Effector CD4-positive, alpha-beta T cell (primary cell): ENCODE measurements around the gene KIRREL1. TPM values are rescaled to one million over a fixed set of nuclear protein-coding genes. Genes with fewer than 3 reads are reported as not detected.

Experiments
- DNase-seq: peaks from one replicate; pipeline ENCODE4 v3.0.0-alpha.2; 2020
- total RNA-seq: gene quantifications from one replicate; lab custom pipeline; 2026; lab: John Stamatoyannopoulos, UW

KIRREL1 gene
- not detected for total RNA-seq

DNA sequence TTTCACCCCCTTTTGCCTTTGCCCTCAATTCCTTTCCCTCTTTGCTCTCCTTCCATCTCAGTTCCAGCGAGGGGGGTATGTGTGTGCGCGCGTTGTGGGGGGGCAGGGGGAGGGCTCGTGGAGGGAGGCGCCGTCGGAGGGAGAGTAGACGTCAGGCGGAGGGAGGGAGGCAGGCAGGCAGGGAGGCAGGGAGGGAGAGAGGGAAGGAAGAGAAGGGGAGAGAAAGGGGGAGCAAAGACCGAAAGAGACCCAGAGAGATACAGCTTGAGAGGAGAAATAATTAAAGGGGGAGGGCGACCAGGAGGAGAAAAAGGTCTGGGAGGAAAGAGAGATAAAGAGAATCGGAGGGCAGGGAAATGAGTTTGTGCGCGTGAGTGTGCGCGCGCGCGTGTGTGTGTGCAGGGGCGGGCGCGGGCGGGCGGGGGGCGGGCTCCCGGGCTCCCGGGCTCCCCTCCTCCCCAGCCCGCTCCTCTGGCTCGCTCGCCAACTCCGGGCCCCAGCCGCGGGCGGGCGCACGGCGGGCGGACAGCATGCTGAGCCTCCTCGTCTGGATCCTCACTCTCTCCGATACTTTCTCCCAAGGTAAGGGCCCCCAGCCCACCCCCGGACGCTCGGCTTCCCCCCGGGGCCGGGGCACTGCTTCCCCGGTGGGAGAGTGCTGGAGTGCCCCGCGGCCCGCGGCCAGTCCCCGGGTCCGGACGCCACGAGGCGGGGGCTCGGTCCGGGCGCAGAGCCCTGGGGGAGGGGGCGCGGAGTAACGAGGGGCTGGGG, at the start of gene KIRREL1:
TSS of gene KIRREL1 (plus strand) at position 499 of the 771 bp plus-strand sequence. CDS start at position 531, 32 bp downstream.
- DNase-seq = no peak

DNA sequence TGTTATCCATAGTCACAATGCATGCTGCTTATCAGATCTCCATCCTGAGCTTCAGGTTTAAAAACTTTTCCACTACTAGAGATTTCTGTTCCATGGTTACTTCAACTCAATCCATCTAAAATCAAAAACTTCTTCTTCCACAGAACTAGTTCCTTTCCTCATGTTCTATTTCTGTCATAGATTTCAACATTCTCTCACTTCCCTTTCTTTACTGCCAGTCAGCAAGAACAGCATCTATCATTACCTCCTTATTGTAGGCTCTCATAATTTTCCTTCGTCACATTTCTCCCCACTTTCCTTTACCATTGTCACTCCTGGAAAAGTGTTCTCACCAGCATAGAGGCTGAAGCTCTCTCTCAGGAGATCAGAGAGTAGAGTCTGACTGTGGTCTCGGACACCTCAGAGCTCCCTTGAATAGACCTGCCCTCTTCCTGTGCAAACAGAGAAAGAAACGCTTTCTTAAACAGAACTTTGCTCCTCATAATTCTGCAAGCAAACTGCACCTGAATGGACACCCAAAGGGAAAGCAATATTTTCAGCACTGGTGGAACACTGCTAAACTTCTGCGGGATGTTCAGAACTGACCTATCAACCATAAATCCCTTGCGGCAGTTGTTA, 48.7 kb upstream of the KIRREL1 start:
- DNase-seq = no peak

DNA sequence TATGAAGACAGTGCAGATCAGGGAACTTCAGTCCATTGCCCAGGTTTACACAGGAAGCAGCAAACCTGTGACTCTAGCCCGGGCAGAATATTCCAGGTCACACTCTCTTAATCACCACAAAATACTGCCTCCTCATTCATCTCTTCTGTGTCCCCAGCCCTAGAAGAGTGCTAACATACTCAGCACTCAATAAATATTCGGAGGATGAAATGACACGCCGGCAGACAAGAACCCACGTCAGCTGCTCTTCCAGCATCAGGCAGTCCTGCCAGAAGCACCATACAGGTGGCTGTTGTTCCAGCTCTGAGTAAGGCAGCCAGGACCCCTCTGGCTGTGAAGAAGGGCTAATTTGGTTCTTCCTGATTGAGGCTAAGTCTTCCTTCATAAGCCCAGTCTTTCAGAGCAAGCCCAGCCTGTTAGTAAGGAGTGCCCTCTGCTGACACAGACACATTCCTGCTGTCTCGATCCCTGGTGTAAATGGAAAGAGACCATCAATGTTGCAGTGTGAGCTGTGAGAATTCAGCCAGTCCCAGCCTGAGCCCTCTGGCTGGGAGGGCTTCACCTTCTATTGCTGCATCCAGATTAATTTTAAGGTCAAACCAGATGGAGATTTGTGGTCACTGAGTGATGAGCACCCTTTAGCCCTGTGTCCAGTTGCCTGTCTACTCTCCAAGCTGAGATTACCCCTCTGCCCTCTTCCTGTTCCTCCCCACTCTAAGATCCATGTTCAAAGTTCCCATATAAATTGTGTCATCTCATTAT, 45.0 kb upstream of the KIRREL1 start:
- DNase-seq = no peak

DNA sequence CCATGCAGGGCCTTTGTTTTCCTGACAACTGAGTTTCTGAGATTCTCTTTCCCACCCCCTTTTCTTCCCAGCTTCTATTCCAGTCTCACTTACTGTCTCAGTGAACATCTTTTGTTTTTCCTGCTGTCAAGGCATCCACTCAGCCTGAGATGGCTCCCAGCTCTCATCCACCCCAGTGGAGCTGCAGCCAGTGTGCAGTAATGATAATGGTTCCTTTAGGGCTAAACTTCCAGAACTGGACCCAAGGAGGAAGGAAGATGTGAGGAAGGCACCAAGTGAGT, 44.4 kb upstream of the KIRREL1 start:
- DNase-seq = no peak

DNA sequence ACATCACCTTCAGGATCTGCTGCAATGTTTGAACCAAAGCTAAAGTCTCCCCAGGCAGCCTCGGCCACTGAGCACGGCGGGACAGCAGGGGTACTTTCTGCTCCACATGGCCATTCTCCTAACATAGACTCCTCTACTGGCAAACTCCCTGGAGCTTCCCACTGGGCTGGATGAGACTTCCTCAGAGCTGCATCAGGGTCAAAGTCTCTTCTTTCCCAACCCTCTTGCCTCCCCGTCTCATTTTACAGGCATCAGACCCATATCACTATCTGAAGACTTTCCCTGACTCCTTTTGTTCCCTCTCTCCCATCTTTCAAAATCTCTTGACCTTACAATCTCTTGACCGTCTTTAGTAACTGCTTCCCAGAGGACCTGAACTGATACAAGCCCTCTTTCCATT, 42.2 kb upstream of the KIRREL1 start:
- DNase-seq = no peak

DNA sequence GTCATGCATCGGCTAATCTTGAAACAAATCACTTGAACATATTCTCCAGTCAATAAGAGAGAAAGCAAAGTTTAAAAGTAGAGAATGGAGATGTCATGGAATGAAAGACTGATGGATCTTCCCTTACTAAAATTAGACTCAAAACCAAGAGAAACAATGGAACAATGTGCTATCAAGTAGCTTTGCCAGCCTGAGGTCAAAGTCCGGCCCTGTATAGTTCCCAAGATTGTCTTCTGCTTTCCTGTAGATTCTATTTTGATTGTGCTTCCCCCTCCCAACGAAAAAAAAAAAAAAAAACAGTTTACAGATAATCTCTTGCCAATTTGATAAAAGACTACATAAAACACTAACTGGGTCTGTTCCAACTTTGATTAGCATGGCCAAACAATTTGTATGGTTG, 40.8 kb upstream of the KIRREL1 start:
- DNase-seq = no peak

DNA sequence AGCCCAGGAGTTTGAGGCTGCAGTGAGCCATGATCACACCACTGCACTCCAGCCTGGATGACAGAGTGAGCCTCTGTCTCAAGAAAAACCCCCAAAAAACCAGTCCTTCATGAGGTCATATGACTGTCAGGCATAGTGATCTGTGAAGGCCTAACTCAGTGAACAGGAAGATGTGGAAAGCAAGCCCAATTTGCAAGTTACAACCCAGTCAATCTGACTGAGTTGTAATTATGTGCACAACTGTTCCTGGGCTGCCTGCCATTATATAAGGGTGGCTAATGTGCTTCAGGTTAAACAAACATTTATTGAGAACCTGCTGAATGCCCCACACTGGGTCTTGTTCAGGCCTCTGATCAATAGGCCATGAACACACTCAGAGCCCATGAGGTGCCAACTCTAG, 38.2 kb upstream of the KIRREL1 start:
- no peak for DNase-seq

DNA sequence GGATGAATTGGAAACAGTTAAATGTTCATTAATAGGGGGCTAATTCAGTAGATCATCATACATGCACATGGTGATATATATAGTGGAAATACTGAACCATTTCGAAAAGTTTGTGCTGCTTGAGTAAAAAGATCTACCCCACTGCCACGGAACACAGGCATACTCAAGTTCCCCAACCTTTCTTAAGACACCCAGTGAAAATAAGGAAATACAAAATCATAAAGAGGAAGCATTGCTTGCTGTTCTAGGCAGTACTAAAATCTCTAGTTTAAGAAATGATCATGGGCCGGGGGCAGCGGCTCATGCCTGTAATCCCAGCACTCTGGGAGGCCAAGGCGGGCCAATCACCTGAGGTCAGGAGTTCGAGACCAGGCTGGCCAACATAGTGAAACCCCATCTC, 37.6 kb upstream of the KIRREL1 start:
- DNase-seq = no peak

DNA sequence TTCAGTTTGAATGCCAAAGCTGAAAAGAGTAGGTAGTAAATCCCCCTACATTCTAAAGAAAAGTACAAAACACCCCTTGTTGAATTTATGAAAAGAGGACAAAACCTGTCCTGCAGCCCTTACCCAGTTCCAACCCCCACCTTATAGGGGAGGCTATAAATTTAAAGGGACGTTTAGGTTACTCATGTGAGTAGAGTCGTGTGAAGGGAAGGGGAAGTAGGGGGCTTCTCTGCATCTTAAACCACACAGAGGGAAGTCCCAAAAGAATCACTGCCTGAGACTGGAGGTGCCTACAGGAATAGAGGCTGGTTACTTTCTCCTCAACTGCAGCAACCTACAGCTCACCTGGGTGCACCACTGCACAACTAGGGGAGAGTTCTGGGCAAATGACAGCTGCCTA, 36.7 kb upstream of the KIRREL1 start:
- DNase-seq = no peak

DNA sequence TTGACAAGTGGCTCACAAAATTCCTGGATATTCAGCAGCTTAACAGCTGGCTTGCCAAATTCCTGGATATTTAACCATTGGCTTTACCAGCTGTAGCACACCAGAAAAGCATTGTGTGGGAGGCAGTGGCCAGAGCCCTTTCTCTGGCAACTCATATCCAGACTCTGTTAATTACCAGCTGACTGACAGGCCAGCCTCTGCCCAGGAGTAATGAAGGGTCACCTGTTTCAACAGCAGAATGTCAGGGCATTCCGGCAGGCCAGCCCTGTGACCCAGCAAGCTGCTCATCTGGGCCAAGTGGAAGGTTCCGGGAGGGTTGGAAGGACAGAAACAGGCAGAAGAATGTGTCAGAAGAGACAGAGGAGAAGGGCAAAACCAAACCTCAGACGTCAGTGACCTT, 35.2 kb upstream of the KIRREL1 start:
- DNase-seq = no peak

DNA sequence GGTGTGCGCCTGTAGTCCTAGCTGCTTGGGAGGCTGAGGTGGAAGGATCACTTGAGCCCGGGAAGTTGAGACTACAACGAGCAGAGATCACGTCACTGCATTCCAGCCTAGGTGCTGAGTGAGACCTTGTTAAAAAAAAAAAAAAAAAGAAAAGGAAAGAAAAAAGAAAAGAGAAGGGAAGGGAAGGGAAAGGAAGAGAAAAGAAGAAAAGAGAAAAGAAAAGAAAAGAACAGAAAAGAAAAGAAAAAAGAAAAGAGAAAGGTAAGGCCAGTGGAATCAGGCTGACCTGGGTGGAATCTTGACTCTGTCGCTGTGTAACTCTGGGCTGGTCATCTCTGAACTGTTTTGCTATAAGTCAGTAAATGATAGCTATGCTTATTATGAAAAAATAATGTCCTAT, 33.7 kb upstream of the KIRREL1 start:
- DNase-seq = no peak

DNA sequence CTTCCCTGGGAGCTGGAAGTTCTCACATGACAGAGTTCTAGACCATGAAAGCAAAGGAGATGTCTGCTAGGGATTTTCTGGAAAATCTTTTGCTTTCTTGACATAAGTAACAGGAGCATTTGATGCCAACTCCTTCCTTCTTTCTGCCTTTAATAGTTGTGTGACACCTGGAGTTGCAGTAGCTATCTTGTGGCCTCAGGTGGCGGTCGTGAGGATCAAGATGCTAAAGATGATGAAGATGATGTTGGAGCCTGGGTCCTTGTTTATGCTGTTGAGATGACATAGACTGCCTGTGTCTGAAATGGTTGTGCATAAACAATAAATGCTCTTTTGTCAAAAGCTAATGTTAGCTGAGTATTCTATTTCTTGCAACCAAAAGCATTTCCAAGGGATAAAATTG, 32.7 kb upstream of the KIRREL1 start:
- DNase-seq = no peak

DNA sequence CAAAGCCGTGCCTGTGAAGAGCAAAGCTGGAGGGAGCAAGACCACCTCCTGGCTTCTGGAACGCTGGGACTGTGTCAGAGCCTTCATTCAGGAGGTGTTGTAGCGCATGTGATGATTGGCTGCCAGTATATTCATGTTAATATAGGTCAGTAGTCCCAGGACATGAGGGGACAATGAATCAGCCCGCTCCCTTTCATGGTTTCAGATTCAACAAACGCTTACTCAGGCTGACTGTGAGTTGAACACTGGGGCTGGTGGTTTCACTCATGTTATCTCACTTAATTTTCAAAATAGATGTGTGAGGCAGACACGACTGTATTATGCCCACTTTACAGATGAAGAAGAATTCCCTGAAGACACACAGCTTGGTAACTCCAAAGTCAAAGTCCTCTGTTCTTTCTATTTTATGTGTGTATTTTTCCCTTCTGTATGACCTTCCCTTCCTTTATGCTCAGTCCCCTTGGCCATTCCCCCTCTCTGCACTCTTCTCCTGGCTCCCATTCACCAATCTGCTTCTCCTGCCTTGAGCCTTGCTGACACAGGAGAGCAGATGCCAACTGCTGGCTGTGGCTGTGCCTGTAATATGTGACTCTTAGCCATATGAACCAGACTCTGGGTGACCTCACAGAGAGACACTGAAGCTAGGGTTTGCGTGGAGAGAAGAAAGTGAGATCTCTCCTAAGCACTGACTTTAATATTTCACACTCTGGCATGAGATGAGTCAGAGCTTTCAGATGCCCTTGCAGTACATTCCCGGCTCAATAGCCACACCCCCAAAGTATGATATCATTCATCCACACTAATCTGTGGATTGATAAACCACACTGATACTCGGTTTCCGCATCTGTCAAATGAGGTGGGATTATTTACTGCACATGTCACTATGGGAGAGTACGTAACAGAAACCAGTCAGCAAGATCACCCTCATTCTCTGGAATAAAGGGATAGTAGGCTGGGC, 31.4 kb upstream of the KIRREL1 start:
- DNase-seq = no peak

DNA sequence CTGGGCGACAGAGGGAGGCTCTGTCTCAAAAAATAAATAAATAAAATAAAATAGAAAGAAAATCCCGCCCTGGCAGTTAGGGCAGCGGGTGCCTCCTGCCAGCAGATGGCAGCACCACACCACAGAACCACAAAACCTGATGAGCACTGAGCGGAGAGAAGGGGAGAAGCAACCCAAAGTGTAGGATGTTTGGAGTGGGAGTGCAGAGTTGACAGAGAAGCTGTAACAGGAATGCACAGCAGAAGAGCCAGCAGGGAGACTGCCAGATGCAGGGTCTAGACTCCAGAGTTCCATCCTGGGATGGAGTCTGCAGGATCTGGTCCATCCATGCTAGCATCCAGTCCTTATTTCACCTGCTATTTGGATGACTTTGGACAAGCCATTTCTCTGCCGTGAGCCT, 29.7 kb upstream of the KIRREL1 start:
- DNase-seq = peak; percentile 21

DNA sequence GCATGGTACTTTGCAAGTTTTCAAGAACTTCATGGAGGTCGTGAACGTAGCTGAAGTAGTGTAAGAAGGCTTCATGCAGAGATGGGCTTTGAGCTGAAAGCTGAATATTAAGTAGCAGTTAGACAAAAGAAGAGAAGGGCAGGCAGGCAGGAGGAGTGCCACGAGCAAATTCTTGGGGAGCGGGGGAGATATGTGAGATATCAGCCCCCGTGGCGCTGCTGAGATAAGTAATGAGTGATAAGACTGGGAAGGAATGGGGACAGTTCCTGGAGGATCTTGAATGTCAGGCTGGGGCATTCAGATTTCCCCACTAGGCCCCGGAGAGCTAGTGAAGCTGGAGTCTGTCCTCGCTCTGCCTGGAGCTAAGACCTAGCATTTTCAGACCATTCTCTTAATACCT, 27.9 kb upstream of the KIRREL1 start:
- DNase-seq = no peak

DNA sequence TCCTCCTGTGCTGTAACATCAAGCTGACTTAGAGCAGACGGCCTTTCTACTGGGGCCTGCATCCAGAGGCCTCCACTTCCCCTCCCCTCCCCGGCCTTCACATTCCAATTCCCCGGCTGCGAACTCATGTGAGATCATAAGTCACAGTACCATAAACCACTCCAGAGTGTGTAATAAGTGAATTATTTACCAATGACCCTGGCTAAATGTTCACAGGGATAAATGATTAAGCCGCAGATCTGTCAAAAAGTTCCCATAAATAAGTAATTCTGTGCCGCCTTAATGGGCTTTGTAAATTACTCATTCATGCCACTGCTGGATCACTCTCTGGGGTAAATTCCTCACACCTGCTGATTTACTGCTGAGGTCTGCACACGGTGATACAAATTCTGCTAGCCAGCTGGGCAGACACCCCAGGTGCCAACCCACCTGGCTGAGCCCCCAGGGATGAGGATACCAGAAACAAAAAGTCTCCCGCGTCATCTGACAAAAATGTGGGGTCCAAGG, 27.4 kb upstream of the KIRREL1 start:
- DNase-seq = no peak

DNA sequence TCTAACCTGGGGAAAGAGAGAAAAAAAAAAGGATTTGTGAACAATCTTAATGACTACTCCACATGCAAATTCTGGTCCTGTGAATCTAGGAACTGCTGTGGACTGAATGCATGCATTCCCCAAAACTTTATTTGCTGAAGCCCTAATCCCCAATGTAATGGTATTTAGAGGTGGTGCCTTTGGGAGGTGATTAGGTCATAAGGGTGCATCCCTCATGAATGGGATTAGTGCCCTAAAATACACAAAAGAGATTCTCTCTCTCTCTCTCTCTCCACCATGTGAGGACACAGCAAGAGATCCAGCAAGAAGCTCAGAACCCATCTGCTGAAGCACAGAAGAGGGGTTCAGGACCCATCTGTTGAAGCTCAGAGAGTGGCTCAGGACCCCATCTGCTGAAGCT, 26.2 kb upstream of the KIRREL1 start:
- no peak for DNase-seq

DNA sequence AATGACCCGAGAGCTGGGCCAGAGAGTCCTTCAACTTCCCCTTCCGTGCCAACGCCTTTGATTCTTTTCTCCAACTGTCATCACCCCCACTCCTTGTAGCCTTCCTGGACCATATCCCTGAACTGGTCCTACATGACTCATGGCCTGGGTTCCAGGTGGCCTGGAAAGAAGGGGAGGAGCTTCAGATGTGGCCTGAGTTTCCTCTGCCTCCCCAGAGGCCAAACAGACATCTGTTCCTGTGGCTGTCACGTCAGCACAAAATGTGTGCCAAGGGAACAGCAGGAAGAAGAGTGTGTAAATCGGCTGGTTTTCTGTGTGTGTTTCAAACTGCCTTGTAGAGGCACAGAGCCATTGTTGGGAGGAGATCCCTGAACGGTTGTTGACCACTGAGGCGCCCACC, 24.9 kb upstream of the KIRREL1 start:
- no peak for DNase-seq

DNA sequence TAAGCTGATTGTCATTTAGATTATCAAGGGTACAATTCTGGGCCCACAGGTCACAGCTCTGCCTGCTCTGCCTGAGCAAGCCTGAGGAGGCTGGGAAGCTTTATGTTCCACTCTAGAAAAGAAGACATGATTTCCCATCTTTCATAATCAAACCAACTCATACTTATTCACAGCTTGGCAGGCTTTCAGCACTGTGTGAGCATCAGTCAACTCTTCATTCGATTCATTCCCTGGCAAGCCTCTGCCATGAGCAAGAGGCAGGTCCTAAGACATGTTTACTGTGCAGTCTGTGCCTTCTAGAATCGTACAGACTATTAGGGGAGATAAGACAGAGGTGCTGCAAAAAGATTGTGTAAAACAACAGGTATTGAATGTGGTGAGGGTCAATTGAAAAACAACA, 24.5 kb upstream of the KIRREL1 start:
- no peak for DNase-seq

DNA sequence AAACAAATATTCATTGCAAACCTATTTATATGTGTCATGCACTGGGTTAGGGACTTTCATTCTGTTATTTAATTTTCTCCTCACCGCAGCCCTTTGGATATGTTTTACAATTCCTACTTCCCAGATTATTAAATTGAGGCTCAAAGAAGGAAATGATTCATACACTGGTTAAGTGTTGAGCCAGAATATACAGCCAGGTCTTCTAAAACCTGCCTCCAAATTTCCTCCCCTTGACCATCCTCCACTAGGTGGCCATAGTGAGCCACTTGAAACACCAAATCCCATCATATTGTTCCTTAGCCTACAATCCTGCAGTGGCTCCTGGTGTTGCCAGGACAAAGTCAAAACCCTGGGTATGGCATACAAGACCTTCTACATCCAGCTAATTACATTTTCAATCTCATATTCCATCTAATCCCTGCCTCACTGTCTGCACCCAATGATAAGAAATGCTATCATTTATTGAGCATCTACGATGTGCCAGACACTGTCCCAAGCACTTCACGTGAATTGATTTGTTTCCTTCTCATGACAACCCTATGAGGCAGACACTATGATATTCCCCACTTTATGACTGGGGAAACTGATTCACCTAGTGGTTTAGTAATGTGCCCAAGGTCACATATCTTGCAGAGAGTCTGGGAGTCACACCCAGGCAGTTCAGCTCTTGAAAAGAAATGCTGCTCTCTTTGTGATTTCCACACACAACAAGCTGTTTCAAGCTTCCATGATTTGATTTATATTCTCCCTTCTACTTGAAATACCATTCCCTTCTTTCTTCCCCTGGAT, 23.6 kb upstream of the KIRREL1 start:
- DNase-seq = no peak

DNA sequence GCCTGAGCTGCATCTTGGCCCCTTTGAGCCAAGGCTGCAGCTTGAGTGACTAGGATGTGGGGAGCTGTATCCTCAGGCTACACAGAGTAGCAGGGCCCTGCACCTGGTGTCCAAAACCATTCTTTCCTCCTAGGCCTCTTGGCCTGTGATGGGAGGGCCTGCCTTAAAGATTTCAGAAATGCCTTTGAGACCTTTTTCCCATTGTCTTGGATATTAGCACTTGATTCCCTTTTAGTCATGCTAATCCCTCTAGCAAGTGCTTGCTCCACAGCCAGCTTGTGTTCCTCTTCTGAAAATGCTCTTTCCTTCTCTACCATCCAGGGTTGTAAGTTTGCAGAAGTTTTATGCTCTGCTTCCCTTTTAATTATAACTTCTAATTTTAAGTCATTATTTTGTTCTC, 21.7 kb upstream of the KIRREL1 start:
- DNase-seq = no peak
